H1 (cell line): ENCODE measurements around the gene RAD51B. TPM values are rescaled to one million over a fixed set of nuclear protein-coding genes. Genes with fewer than 3 reads are reported as not detected.

Source experiments
- CTCF ChIA-PET: fragments of 300-600 bp; sonication (Branson Sonifier 250); formaldehyde crosslinking; loops from one replicate; lab custom pipeline; 2021; ENCODE audit not compliant: partially characterized antibody; lab: Charles Lee
- POLR2A ChIA-PET: fragments of 300-600 bp; sonication (Branson Sonifier 250); formaldehyde crosslinking; loops from one replicate; lab custom pipeline; 2021; ENCODE audit warnings: inconsistent platforms; ENCODE audit not compliant: partially characterized antibody; lab: Charles Lee
- DNase-seq, 2 experiments: peaks; one replicate each; pipeline versions ENCODE4 v3.0.0 to v3.0.0-alpha.2; 2010 to 2022; ENCODE audit warnings: low spot score in 2 of 2, low read depth in 1 of 2, mixed read lengths in 1 of 2
- FAIRE-seq: peaks from 2 replicates; lab custom pipeline; 2011; peaks lifted over from hg19 to GRCh38; lab: Jason Lieb, UNC
- H2AFZ ChIP-seq: 2 replicates; pipeline ENCODE4 v1.8.1; 2012; ENCODE audit warnings: low read length, inconsistent platforms
- H2AK5ac ChIP-seq: 2 replicates; pipeline ENCODE4 v1.6.1; 2013; ENCODE audit warnings: low read depth, low read length
- H2BK120ac ChIP-seq: replicated peaks from 2 replicates; pipeline ENCODE3; 2013; ENCODE audit warnings: low read depth, low read length, inconsistent platforms
- H2BK12ac ChIP-seq: 2 replicates; pipeline ENCODE4 v1.6.1; 2013; ENCODE audit warnings: low read depth, low read length
- H2BK15ac ChIP-seq: 2 replicates; pipeline ENCODE4 v1.6.1; 2013; ENCODE audit warnings: low read length
- H2BK20ac ChIP-seq: 2 replicates; pipeline ENCODE4 v1.6.1; 2013; ENCODE audit warnings: low read length
- H2BK5ac ChIP-seq: 2 replicates; pipeline ENCODE4 v1.6.1; 2013; ENCODE audit warnings: low read depth, low read length
- H3K14ac ChIP-seq: 2 replicates; pipeline ENCODE4 v1.6.1; 2013; ENCODE audit warnings: inconsistent platforms; ENCODE audit not compliant: insufficient read length
- H3K18ac ChIP-seq: 2 replicates; pipeline ENCODE4 v1.6.1; 2013; ENCODE audit warnings: low read length; ENCODE audit errors: extremely low read depth
- H3K23ac ChIP-seq: 2 replicates; pipeline ENCODE4 v1.6.1; 2013; ENCODE audit warnings: inconsistent platforms; ENCODE audit not compliant: insufficient read length
- H3K23me2 ChIP-seq: 2 replicates; pipeline ENCODE4 v1.6.1; 2013; ENCODE audit warnings: low read depth, low read length
- H3K27ac ChIP-seq: 2 replicates; pipeline ENCODE4 v1.6.1; 2011; ENCODE audit warnings: low read depth, low read length, inconsistent platforms
- H3K27me3 ChIP-seq, 4 experiments: replicated peaks in 1 of 4; 1 replicate in 1 of 4; 2 replicates in 3 of 4; pipeline versions ENCODE4 v1.6.1 to v1.8.1; 2011 to 2013; ENCODE audit warnings: low read length in 3 of 4, mild to moderate bottlenecking in 3 of 4, inconsistent platforms in 2 of 4, mixed read lengths in 2 of 4, moderate library complexity in 1 of 4; ENCODE audit not compliant: control insufficient read depth in 3 of 4, insufficient read depth in 3 of 4; ENCODE audit errors: extremely low read depth in 1 of 4
- H3K36me3 ChIP-seq, 4 experiments: 2 replicates each; pipeline versions ENCODE4 v1.6.1 to v1.8.1; 2011 to 2013; ENCODE audit warnings: mild to moderate bottlenecking in 4 of 4, low read length in 3 of 4, moderate library complexity in 2 of 4, control low read depth in 1 of 4, inconsistent platforms in 1 of 4; ENCODE audit not compliant: insufficient read depth in 4 of 4, control insufficient read depth in 2 of 4
- H3K4ac ChIP-seq: replicated peaks from 2 replicates; pipeline ENCODE3; 2013; ENCODE audit warnings: low read length, low read depth, mixed read lengths, inconsistent platforms; ENCODE audit not compliant: insufficient read length
- H3K4me1 ChIP-seq, 4 experiments: replicated peaks in 1 of 4; 1 replicate in 1 of 4; 2 replicates in 3 of 4; pipeline versions ENCODE4 v1.6.1 to v1.8.1; 2011 to 2013; ENCODE audit warnings: low read length in 3 of 4, inconsistent platforms in 2 of 4, mixed read lengths in 1 of 4; ENCODE audit not compliant: insufficient read depth in 4 of 4, control insufficient read depth in 3 of 4
- H3K4me2 ChIP-seq, 2 experiments: 2 replicates each; pipeline versions ENCODE4 v1.6.1 to v1.8.1; 2011 to 2013; ENCODE audit warnings: low read depth in 2 of 2, low read length in 2 of 2, control low read depth in 1 of 2, inconsistent platforms in 1 of 2, mild to moderate bottlenecking in 1 of 2; ENCODE audit not compliant: insufficient read depth in 1 of 2
- H3K4me3 ChIP-seq, 4 experiments: fragments of 200-600, 300-600 bp in 1 of 4; sonication (generic), shearing (Covaris generic), sonication (Bioruptor Twin) in 1 of 4; 2 replicates each; pipeline versions ENCODE4 v1.5.1 to v1.8.1; 2011 to 2016; ENCODE audit warnings: low read length in 4 of 4, low read depth in 3 of 4, control low read depth in 2 of 4, inconsistent platforms in 2 of 4, mild to moderate bottlenecking in 2 of 4, mixed read lengths in 1 of 4, moderate library complexity in 1 of 4; ENCODE audit not compliant: insufficient read depth in 2 of 4; ENCODE audit errors: extremely low read depth in 1 of 4
- H3K56ac ChIP-seq: replicated peaks from 2 replicates; pipeline ENCODE3; 2013; ENCODE audit warnings: low read depth, mild to moderate bottlenecking, mixed read lengths, low read length, inconsistent platforms; ENCODE audit not compliant: insufficient read length
- H3K79me1 ChIP-seq: 2 replicates; pipeline ENCODE4 v1.6.1; 2013; ENCODE audit warnings: low read depth, low read length, control low read depth
- H3K79me2 ChIP-seq, 2 experiments: 2 replicates each; pipeline versions ENCODE4 v1.6.1 to v1.8.1; 2012 to 2013; ENCODE audit warnings: low read length in 2 of 2, mild to moderate bottlenecking in 2 of 2, inconsistent platforms in 1 of 2; ENCODE audit not compliant: insufficient read depth in 2 of 2, control insufficient read depth in 1 of 2
- H3K9ac ChIP-seq, 4 experiments: replicated peaks in 1 of 4; 1 replicate in 1 of 4; 2 replicates in 3 of 4; pipeline versions ENCODE4 v1.6.1 to v1.8.1; 2011 to 2013; ENCODE audit warnings: low read depth in 3 of 4, low read length in 3 of 4, control low read depth in 2 of 4, mild to moderate bottlenecking in 2 of 4, moderate library complexity in 2 of 4, inconsistent platforms in 1 of 4; ENCODE audit errors: extremely low read depth in 1 of 4
- H3K9me3 ChIP-seq, 2 experiments: 2 replicates each; pipeline versions ENCODE4 v1.6.1 to v1.8.1; 2012 to 2013; ENCODE audit warnings: mild to moderate bottlenecking in 2 of 2, moderate library complexity in 2 of 2, control low read depth in 1 of 2, inconsistent platforms in 1 of 2, low read depth in 1 of 2, low read length in 1 of 2, mixed read lengths in 1 of 2; ENCODE audit not compliant: insufficient read depth in 2 of 2
- H4K20me1 ChIP-seq, 2 experiments: replicated peaks in 1 of 2; 2 replicates each; pipeline versions ENCODE3 to v1.8.1; 2011 to 2013; ENCODE audit warnings: inconsistent platforms in 2 of 2, low read length in 2 of 2, mild to moderate bottlenecking in 1 of 2; ENCODE audit not compliant: insufficient read depth in 2 of 2, control insufficient read depth in 1 of 2
- H4K5ac ChIP-seq: 2 replicates; pipeline ENCODE4 v1.6.1; 2013; ENCODE audit warnings: low read length, low read depth, mixed read lengths, inconsistent platforms; ENCODE audit not compliant: insufficient read length
- H4K8ac ChIP-seq: 2 replicates; pipeline ENCODE4 v1.8.0; 2013; ENCODE audit warnings: mild to moderate bottlenecking, moderate library complexity, low read length, inconsistent platforms; ENCODE audit not compliant: insufficient read depth; ENCODE audit errors: extremely low read depth
- H4K91ac ChIP-seq: replicated peaks from 2 replicates; pipeline ENCODE3; 2013; ENCODE audit warnings: low read length, mixed read lengths, inconsistent platforms; ENCODE audit not compliant: insufficient read length
- CBX8 ChIP-seq: fragments of 300-800, 300-1000 bp; sonication (generic); IDR thresholded peaks from 2 replicates; pipeline ENCODE4 v1.7.1; 2016; ENCODE audit warnings: low read depth, low read length, borderline replicate concordance
- CHD2 ChIP-seq: IDR thresholded peaks from 2 replicates; pipeline ENCODE4 v1.6.1; 2012; ENCODE audit warnings: low read length, improper control_type of control experiment
- EGR1 ChIP-seq: IDR thresholded peaks from 2 replicates; pipeline ENCODE4 v1.6.1; 2011; ENCODE audit warnings: low read depth, low read length, borderline replicate concordance
- EP300 ChIP-seq, 2 experiments: IDR thresholded peaks; 1 replicate in 1 of 2; 2 replicates in 1 of 2; pipeline ENCODE4 v1.6.1; 2011 to 2012; ENCODE audit warnings: low read depth in 2 of 2, low read length in 2 of 2, mild to moderate bottlenecking in 2 of 2, borderline replicate concordance in 1 of 2, inconsistent platforms in 1 of 2, moderate library complexity in 1 of 2
- HDAC6 ChIP-seq: IDR thresholded peaks from one replicate; pipeline ENCODE4 v1.7.1; 2012; ENCODE audit warnings: low read depth, mild to moderate bottlenecking, inconsistent platforms, low read length, moderate library complexity
- KDM1A ChIP-seq: fragments of 200-600, 300-600 bp; sonication (generic); IDR thresholded peaks from 2 replicates; pipeline ENCODE4 v1.7.1; 2016; ENCODE audit warnings: mild to moderate bottlenecking, low read length, borderline replicate concordance
- KDM4A ChIP-seq: IDR thresholded peaks from one replicate; pipeline ENCODE4 v1.7.1; 2012; ENCODE audit warnings: low read depth, mild to moderate bottlenecking, moderate library complexity, low read length, inconsistent platforms; ENCODE audit not compliant: severe bottlenecking
- MAFK ChIP-seq: IDR thresholded peaks from 2 replicates; pipeline ENCODE4 v1.6.1; 2012; ENCODE audit warnings: low read depth, mild to moderate bottlenecking, improper control_type of control experiment, low read length
- PHF8 ChIP-seq: fragments of 200-600 bp; sonication (generic); conservative IDR thresholded peaks from 2 replicates; pipeline ENCODE4 v1.7.1; 2012; ENCODE audit warnings: low read depth, mild to moderate bottlenecking, inconsistent platforms, low read length, moderate library complexity
- POLR2A ChIP-seq, 2 experiments: IDR thresholded peaks; 1 replicate in 1 of 2; 2 replicates in 1 of 2; pipeline ENCODE4 v1.6.1; 2011; ENCODE audit warnings: low read depth in 2 of 2, low read length in 2 of 2, mild to moderate bottlenecking in 2 of 2; ENCODE audit errors: control extremely low read depth in 1 of 2
- RAD21 ChIP-seq, 2 experiments: IDR thresholded peaks in 1 of 2; conservative IDR thresholded peaks in 1 of 2; 2 replicates each; pipeline ENCODE4 v1.6.1; 2011; ENCODE audit warnings: low read depth in 2 of 2, low read length in 2 of 2, improper control_type of control experiment in 1 of 2, inconsistent platforms in 1 of 2, mild to moderate bottlenecking in 1 of 2, moderate library complexity in 1 of 2
- SIX5 ChIP-seq: IDR thresholded peaks from 2 replicates; pipeline ENCODE4 v1.6.1; 2011; ENCODE audit warnings: mild to moderate bottlenecking, low read depth, low read length
- SP2 ChIP-seq: IDR thresholded peaks from 2 replicates; pipeline ENCODE4 v1.6.1; 2012; ENCODE audit warnings: mild to moderate bottlenecking, low read length, inconsistent platforms
- SRF ChIP-seq: IDR thresholded peaks from 2 replicates; pipeline ENCODE4 v1.6.1; 2011; ENCODE audit warnings: mild to moderate bottlenecking, low read depth, low read length, moderate library complexity
- YY1 ChIP-seq: IDR thresholded peaks from 2 replicates; pipeline ENCODE4 v1.6.1; 2011; ENCODE audit warnings: low read depth, mild to moderate bottlenecking, low read length
- WGBS, 2 experiments: shearing (Covaris generic) in 1 of 2; methylation state at CpG; one replicate each; pipeline versions ENCODE4 v1.1.6 to v1.1.7; 2013 to 2015; ENCODE audit warnings: low lambda C conversion rate in 2 of 2, mixed read lengths in 2 of 2, inconsistent platforms in 1 of 2, low coverage in 1 of 2, missing lambda C conversion rate in 1 of 2; ENCODE audit not compliant: insufficient replicate concordance in 2 of 2, insufficient coverage in 1 of 2, insufficient read length in 1 of 2; ENCODE audit errors: extremely low coverage in 1 of 2, missing lambda C conversion rate in 1 of 2; 5-methylcytosine and 5-hydroxymethylcytosine counted together
- polyA plus RNA-seq, 7 experiments: library from polyadenylated mRNA; depleted of rRNA in 3 of 7; stranded (reverse) in 5 of 7; unstranded in 2 of 7; fragments of >200 nt in 5 of 7; fragments of 200-250 nt in 2 of 7; gene quantifications; 1 replicate in 5 of 7; 2 replicates in 1 of 7; 4 replicates in 1 of 7; pipeline versions ENCODE4 v1.2.1 to v1.2.3, GENCODE V29; 2011 to 2013; ENCODE audit warnings: missing spikeins in 2 of 7, mixed read lengths in 2 of 7
- total RNA-seq: library from RNA; stranded (reverse); fragmentation: NEBNext Ultra II Directional; extraction: Animal tissue kit (Norgen Biotek cat#: 25700); gene quantifications from 2 replicates; pipeline ENCODE4 v1.2.1, GENCODE V29; 2021

The RAD51B gene
- total and polyA plus RNA-seq, 2 of the 8 experiments (the other 6 are each of a cell fraction or from before 2014, with no cell fraction given), result 3.9 to 14.9 TPM

DNA sequence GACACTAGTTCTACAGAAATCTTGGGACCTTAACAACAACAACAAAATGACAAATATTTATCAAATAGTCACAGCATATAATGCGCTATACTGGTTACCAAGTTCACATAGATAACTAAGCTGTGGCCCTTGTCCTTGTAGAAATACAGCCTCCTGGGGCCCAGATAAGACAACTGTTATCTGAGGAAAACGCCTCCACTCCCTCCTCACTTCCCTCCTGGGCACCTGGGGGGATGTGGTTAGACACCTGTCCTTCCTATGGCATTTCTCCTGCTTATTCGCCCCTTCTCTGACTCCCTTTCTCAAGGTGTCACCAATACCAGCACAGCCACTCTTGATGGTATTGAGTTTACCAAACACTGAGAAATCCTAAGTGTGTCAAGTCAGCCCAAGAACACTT lies 419.4 kb downstream of the RAD51B start:
- Histone ChIP-seq H2AFZ (no peak overlapping the region), H3K79me2 (no peaks in the 10 kb centered on the region), H4K5ac (no peak overlapping the region), H2BK12ac (no peak overlapping the region), H2BK20ac (no peak overlapping the region), H3K4me3 (no peak overlapping the region), H3K9me3 (no peaks in the 10 kb centered on the region; a peak in 1 of 4 replicates), H3K27ac (no peak overlapping the region), H3K23me2 (no peaks in the 10 kb centered on the region), H3K4ac (no peak overlapping the region), H3K23ac (no peak overlapping the region), H3K56ac (no peak overlapping the region), H3K36me3 (no peaks in the 10 kb centered on the region), H4K8ac (no peak overlapping the region), H3K4me2 (no peak overlapping the region), H3K14ac (no peak overlapping the region), H3K79me1 (no peaks in the 10 kb centered on the region), H3K18ac (no peak overlapping the region), H3K9ac (no peak overlapping the region), H4K20me1 (no peaks in the 10 kb centered on the region), H4K91ac (no peak overlapping the region), H2BK120ac (no peak overlapping the region), H2BK5ac (no peak overlapping the region), H3K4me1 (peaks cover 0 to 2% (median 0%) of the 10 kb centered on the region in 4 experiments; a peak in 2 of 7 replicates), H3K27me3 (no peaks in the 10 kb centered on the region), H2AK5ac (no peak overlapping the region), H2BK15ac (no peak overlapping the region)
- ChIA-PET CTCF (interaction anchor here (1.2 to 2.5 kb wide), 2 partner anchors 35 to 577 kb away, joined by 5 to 6 read pairs; no protein-coding TSS in a partner anchor), POLR2A (interaction anchor here (2.0 kb wide), 1 partner anchor 12 kb away, joined by 5 read pairs; no protein-coding TSS in a partner anchor)
- DNase-seq (no peak), FAIRE-seq (no peak)
- 87% methylated on average over 3 of the region's 3 CpGs; no CpG with 5 or more reads in 1 of the 2 experiments for WGBS, 2 experiments
- TF ChIP-seq SRF (no peak), EGR1 (no peak), KDM4A (no peak), CHD2 (no peak), SP2 (no peak), YY1 (no peak), HDAC6 (no peak), SIX5 (no peak), RAD21 (IDR thresholded peaks at IDR 0.05 in 1 of 2, conservative IDR thresholded peaks at IDR 0.05 in 1 of 2; ENCODE audit: low read depth in 2 of 2, low read length in 2 of 2) (no peak), PHF8 (no peak), EP300 (IDR thresholded peaks at IDR 0.05; ENCODE audit: borderline replicate concordance in 1 of 2, low read depth in 2 of 2, low read length in 2 of 2) (no peak), CBX8 (no peak), KDM1A (no peak), MAFK (no peak), POLR2A (IDR thresholded peaks at IDR 0.05; ENCODE audit: control extremely low read depth in 1 of 2, low read depth in 2 of 2, low read length in 2 of 2) (no peak)
